Measurements from ENCODE around the gene PLA2G4C.

The PLA2G4C gene

GRCh38 chr19:48121909-48122371 lies 11.3 kb upstream of the PLA2G4C start:
- Mint-ChIP-seq H3K4me3 (no peak overlapping the region), H3K9me3 (no peaks in the 10 kb centered on the region), H3K27ac (peak overlapping the region; percentile 77), H3K36me3 (ENCODE audit: low read depth) (peaks cover 95% of the 10 kb centered on the region), H3K4me1 (ENCODE audit: low read depth) (peaks cover 30% of the 10 kb centered on the region), H3K27me3 (no peaks in the 10 kb centered on the region)
- no peak for DNase-seq

GRCh38 chr19:48121066-48121465 lies 10.4 kb upstream of the PLA2G4C start:
- DNase-seq: no peak
- Mint-ChIP-seq H3K9me3 (no peaks in the 10 kb centered on the region), H3K27ac (no peak overlapping the region), H3K4me3 (no peak overlapping the region), H3K4me1 (ENCODE audit: low read depth) (peaks cover 30% of the 10 kb centered on the region), H3K27me3 (no peaks in the 10 kb centered on the region), H3K36me3 (ENCODE audit: low read depth) (peaks cover 95% of the 10 kb centered on the region)

- Mint-ChIP-seq H3K9me3 (no peaks in the 10 kb centered on the region), H3K27me3 (no peaks in the 10 kb centered on the region), H3K36me3 (ENCODE audit: low read depth) (peaks cover 95% of the 10 kb centered on the region), H3K27ac (peak overlapping the region; percentile 38), H3K4me3 (no peak overlapping the region), H3K4me1 (ENCODE audit: low read depth) (peaks cover 30% of the 10 kb centered on the region)
- no peak for DNase-seq
Measured at GRCh38 chr19:48120505-48120904, 9.9 kb upstream of the PLA2G4C start.

GRCh38 chr19:48118131-48118517 lies 7.5 kb upstream of the PLA2G4C start:
- DNase-seq: no peak
- H3K4me1 Mint-ChIP-seq (ENCODE audit: low read depth): peaks cover 20% of the 10 kb centered on the region
- H3K9me3 Mint-ChIP-seq: no peaks in the 10 kb centered on the region
- H3K4me3 Mint-ChIP-seq: no peak overlapping the region
- peaks cover 87% of the 10 kb centered on the region for H3K36me3 Mint-ChIP-seq (ENCODE audit: low read depth)
- H3K27ac Mint-ChIP-seq: peak overlapping the region; percentile 84
- H3K27me3 Mint-ChIP-seq: no peaks in the 10 kb centered on the region

- Mint-ChIP-seq H3K27me3 (no peaks in the 10 kb centered on the region), H3K9me3 (no peaks in the 10 kb centered on the region), H3K36me3 (ENCODE audit: low read depth) (peaks cover 83% of the 10 kb centered on the region), H3K27ac (peak overlapping the region; percentile 84), H3K4me1 (ENCODE audit: low read depth) (peaks cover 21% of the 10 kb centered on the region), H3K4me3 (no peak overlapping the region)
- DNase-seq: no peak
Measured at GRCh38 chr19:48117515-48118130, 7.0 kb upstream of the PLA2G4C start.

- Mint-ChIP-seq H3K4me1 (ENCODE audit: low read depth) (peaks cover 18% of the 10 kb centered on the region), H3K4me3 (no peak overlapping the region), H3K27ac (peak overlapping the region; percentile 22), H3K36me3 (ENCODE audit: low read depth) (peaks cover 42% of the 10 kb centered on the region), H3K9me3 (no peaks in the 10 kb centered on the region), H3K27me3 (no peaks in the 10 kb centered on the region)
- DNase-seq: no peak
Measured at GRCh38 chr19:48113190-48113917, 2.7 kb upstream of the PLA2G4C start.

GRCh38 chr19:48111280-48111679 lies 663 bp upstream of the PLA2G4C start:
- peaks cover 16% of the 10 kb centered on the region for H3K4me1 Mint-ChIP-seq (ENCODE audit: low read depth)
- DNase-seq: no peak
- peaks cover 24% of the 10 kb centered on the region for H3K36me3 Mint-ChIP-seq (ENCODE audit: low read depth)
- peak overlapping the region; percentile 94 for H3K27ac Mint-ChIP-seq
- peak overlapping the region; percentile 87 for H3K4me3 Mint-ChIP-seq
- H3K9me3 Mint-ChIP-seq: no peaks in the 10 kb centered on the region
- H3K27me3 Mint-ChIP-seq: no peaks in the 10 kb centered on the region

GRCh38 chr19:48108997-48109782 lies 1.4 kb downstream of the PLA2G4C start:
- Mint-ChIP-seq H3K27ac (no peak overlapping the region), H3K27me3 (no peaks in the 10 kb centered on the region), H3K4me1 (ENCODE audit: low read depth) (peaks cover 16% of the 10 kb centered on the region), H3K4me3 (peak overlapping the region; percentile 87), H3K9me3 (no peaks in the 10 kb centered on the region), H3K36me3 (ENCODE audit: low read depth) (peaks cover 5% of the 10 kb centered on the region)
- DNase-seq: no peak

GRCh38 chr19:48103922-48104321 lies 6.7 kb downstream of the PLA2G4C start:
- no peak for DNase-seq
- H3K27ac Mint-ChIP-seq: no peak overlapping the region
- H3K27me3 Mint-ChIP-seq: no peaks in the 10 kb centered on the region
- no peak overlapping the region for H3K4me3 Mint-ChIP-seq
- no peaks in the 10 kb centered on the region for H3K9me3 Mint-ChIP-seq
- H3K36me3 Mint-ChIP-seq (ENCODE audit: low read depth): peaks cover 7% of the 10 kb centered on the region
- peaks cover 7% of the 10 kb centered on the region for H3K4me1 Mint-ChIP-seq (ENCODE audit: low read depth)

GRCh38 chr19:48102870-48103751 lies 7.5 kb downstream of the PLA2G4C start:
- no peak for DNase-seq
- H3K4me3 Mint-ChIP-seq: no peak overlapping the region
- H3K27me3 Mint-ChIP-seq: no peaks in the 10 kb centered on the region
- peaks cover 7% of the 10 kb centered on the region for H3K36me3 Mint-ChIP-seq (ENCODE audit: low read depth)
- no peak overlapping the region for H3K27ac Mint-ChIP-seq
- no peaks in the 10 kb centered on the region for H3K9me3 Mint-ChIP-seq
- peaks cover 7% of the 10 kb centered on the region for H3K4me1 Mint-ChIP-seq (ENCODE audit: low read depth)

GRCh38 chr19:48095612-48096175 lies 14.9 kb downstream of the PLA2G4C start:
- no peaks in the 10 kb centered on the region for H3K27me3 Mint-ChIP-seq
- H3K4me3 Mint-ChIP-seq: no peak overlapping the region
- H3K36me3 Mint-ChIP-seq (ENCODE audit: low read depth): peaks cover 39% of the 10 kb centered on the region
- peaks cover 12% of the 10 kb centered on the region for H3K4me1 Mint-ChIP-seq (ENCODE audit: low read depth)
- H3K27ac Mint-ChIP-seq: no peak overlapping the region
- peaks cover 12% of the 10 kb centered on the region for H3K9me3 Mint-ChIP-seq
- no peak for DNase-seq

GRCh38 chr19:48094855-48095203 lies 15.8 kb downstream of the PLA2G4C start:
- H3K9me3 Mint-ChIP-seq: peaks cover 12% of the 10 kb centered on the region
- H3K4me1 Mint-ChIP-seq (ENCODE audit: low read depth): peaks cover 12% of the 10 kb centered on the region
- no peak overlapping the region for H3K4me3 Mint-ChIP-seq
- H3K27ac Mint-ChIP-seq: no peak overlapping the region
- peaks cover 39% of the 10 kb centered on the region for H3K36me3 Mint-ChIP-seq (ENCODE audit: low read depth)
- no peak for DNase-seq
- no peaks in the 10 kb centered on the region for H3K27me3 Mint-ChIP-seq

- no peak overlapping the region for H3K4me3 Mint-ChIP-seq
- no peak for DNase-seq
- peaks cover 12% of the 10 kb centered on the region for H3K4me1 Mint-ChIP-seq (ENCODE audit: low read depth)
- H3K27ac Mint-ChIP-seq: no peak overlapping the region
- H3K9me3 Mint-ChIP-seq: peaks cover 12% of the 10 kb centered on the region
- no peaks in the 10 kb centered on the region for H3K27me3 Mint-ChIP-seq
- H3K36me3 Mint-ChIP-seq (ENCODE audit: low read depth): peaks cover 39% of the 10 kb centered on the region
Measured at GRCh38 chr19:48094129-48094854, 16.3 kb downstream of the PLA2G4C start.
